Effector CD8-positive, alpha-beta T cell (primary cell): Measurements from ENCODE around the gene FLT4.
"Not testable (repeated sequence)": the region's sequence is repeated elsewhere in the genome, so short reads cannot be mapped to it uniquely, and the experiment has no call there.

Source experiments
- DNase-seq: peaks from one replicate; lab custom pipeline; 2025; lab: John Stamatoyannopoulos, UW

FLT4 gene

GRCh38 chr5:180670157-180670556, 20.8 kb upstream of the FLT4 start:
- no peak for DNase-seq

- DNase-seq, result no peak
These were observed 20.3 kb upstream of the FLT4 start for GRCh38 chr5:180669661-180670060.

GRCh38 chr5:180668835-180669596, 19.6 kb upstream of the FLT4 start:
- DNase-seq, result no peak

- DNase-seq, result no peak
These were observed 17.4 kb upstream of the FLT4 start for GRCh38 chr5:180666812-180667211.

- no peak for DNase-seq
These were observed 16.4 kb upstream of the FLT4 start for GRCh38 chr5:180665682-180666404.

- DNase-seq, result no peak
These were observed 9.6 kb upstream of the FLT4 start for GRCh38 chr5:180658774-180659564.

GRCh38 chr5:180655243-180655642, 5.8 kb upstream of the FLT4 start:
- DNase-seq, result not testable (repeated sequence)

GRCh38 chr5:180652771-180653170, 3.4 kb upstream of the FLT4 start:
- no peak for DNase-seq

- DNase-seq, result no peak
These were observed 2.9 kb upstream of the FLT4 start for GRCh38 chr5:180652346-180652745.

- DNase-seq, result no peak
These were observed 623 bp downstream of the FLT4 start for GRCh38 chr5:180648658-180649296.

GRCh38 chr5:180647941-180648500, 1.4 kb downstream of the FLT4 start:
- DNase-seq, result no peak

GRCh38 chr5:180647465-180647864, 1.9 kb downstream of the FLT4 start:
- no peak for DNase-seq

- no peak for DNase-seq
These were observed 2.5 kb downstream of the FLT4 start for GRCh38 chr5:180646963-180647305.

- DNase-seq, result no peak
These were observed 3.0 kb downstream of the FLT4 start for GRCh38 chr5:180646289-180646962.

GRCh38 chr5:180645274-180646204, 3.9 kb downstream of the FLT4 start:
- no peak for DNase-seq

- no peak for DNase-seq
These were observed 4.6 kb downstream of the FLT4 start for GRCh38 chr5:180644825-180645273.

- no peak for DNase-seq
These were observed 5.1 kb downstream of the FLT4 start for GRCh38 chr5:180644129-180644824.

GRCh38 chr5:180643191-180643851, 6.1 kb downstream of the FLT4 start:
- DNase-seq, result no peak

- no peak for DNase-seq
These were observed 6.6 kb downstream of the FLT4 start for GRCh38 chr5:180642779-180643178.
